GM12891 (cell line): ENCODE measurements around the gene XXYLT1.

ENCODE experiments used
- POLR2A ChIP-seq: IDR thresholded peaks from 2 replicates; pipeline ENCODE4 v1.6.1; 2011; ENCODE audit warnings: low read depth, low read length, control low read depth
- POLR2AphosphoS5 ChIP-seq: IDR thresholded peaks from 2 replicates; pipeline ENCODE4 v1.6.1; 2011; ENCODE audit warnings: low read depth, low read length, control low read depth
- POU2F2 ChIP-seq: IDR thresholded peaks from 2 replicates; pipeline ENCODE4 v1.6.1; 2011; ENCODE audit warnings: low read depth, mild to moderate bottlenecking, control low read depth, low read length, moderate library complexity
- SPI1 ChIP-seq: IDR thresholded peaks from 2 replicates; pipeline ENCODE4 v1.6.1; 2011; ENCODE audit warnings: low read depth, low read length, control low read depth
- TAF1 ChIP-seq: IDR thresholded peaks from 2 replicates; pipeline ENCODE4 v1.6.1; 2011; ENCODE audit warnings: low read depth, low read length, control low read depth

DNA sequence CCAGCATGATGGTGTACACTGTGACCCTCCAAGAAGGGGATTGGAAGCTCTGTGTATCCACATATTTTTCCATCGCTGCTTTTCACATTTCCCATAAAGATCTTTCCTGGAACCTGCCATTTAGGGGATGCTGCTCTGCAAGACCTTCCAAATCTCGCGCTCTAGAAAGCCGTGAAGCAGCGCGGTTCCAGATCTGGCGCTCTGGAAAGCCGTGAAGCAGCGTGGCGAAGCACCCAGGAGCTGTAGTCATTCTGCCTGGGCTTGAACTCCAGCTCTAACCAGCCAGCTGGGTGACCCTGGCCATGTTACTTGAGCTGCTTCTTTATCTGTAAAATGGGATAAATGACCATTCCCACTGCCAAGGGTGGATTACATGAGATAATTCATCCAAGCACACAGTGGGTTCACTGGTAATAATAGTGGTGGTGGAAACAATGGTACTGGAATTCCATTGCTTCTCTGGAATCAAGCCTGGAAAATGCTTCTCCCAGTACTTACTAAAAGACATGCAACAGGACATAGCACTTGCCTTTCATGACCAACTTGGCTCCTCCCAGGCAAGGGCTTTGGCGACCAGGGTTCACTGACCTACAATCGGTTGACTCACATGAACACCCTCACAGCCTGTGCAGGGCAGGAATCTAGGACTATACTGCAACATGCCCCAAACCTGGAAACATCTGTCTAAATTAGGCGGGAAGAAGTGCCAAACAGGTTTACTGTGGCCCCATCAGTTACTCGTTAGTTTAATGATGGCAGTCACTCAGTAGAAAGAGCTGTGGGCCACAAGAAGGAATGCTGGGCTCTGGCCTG lies 70.7 kb downstream of the XXYLT1 start:
- TF ChIP-seq POLR2AphosphoS5 (no peak), POLR2A (no peak), TAF1 (no peak), SPI1 (no peak), POU2F2 (no peak)
